ENCODE results near the gene ULK2.

The ULK2 gene

DNA sequence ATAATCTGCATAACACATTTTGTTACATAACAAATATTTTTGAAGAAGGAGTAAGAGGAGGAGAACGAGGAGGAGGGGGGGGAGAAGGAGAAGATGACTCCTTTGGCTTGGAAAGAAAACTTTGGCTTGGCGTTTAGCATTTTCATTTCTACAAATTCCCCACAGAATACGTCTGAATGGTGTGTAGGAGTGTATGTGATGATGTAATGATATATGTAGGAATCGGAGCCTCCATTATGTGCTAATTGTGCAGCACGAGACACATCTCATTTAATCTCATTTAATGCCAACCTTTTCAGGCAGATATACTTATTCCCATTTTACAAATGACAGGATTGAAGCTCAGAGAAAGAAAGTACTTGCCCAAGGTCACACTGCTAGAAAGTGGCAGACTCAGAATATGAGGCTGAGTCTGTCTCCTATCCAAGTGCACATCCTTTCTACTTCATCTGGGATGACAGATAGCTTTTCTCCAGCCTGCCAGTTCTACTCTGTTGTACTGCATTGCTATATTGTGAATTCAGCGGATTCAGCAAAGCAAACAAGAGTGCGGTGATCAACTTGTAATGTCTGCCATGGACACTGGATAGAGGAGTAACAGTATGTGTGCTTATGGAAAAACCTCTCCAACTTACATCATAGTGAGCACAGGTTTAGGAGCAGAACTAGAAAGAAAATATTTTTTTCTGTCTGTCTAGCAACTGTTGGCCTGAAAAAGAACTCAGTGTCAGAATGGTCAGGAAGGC is 140.9 kb downstream of the ULK2 start:
- no peak for DNase-seq (ENCODE audit: low read depth)
- no peak overlapping the region for H3K4me3 ChIP-seq (ENCODE audit: low read depth, low read length)
- TF ChIP-seq CTCF (IDR thresholded peaks at IDR 0.05; ENCODE audit: low read depth, low read length, missing control alignments), result no peak

GRCh38 chr17:19725486-19725885 is 142.2 kb downstream of the ULK2 start:
- no peak for DNase-seq (ENCODE audit: low read depth)
- TF ChIP-seq CTCF (IDR thresholded peaks at IDR 0.05; ENCODE audit: low read depth, low read length, missing control alignments), result no peak

GRCh38 chr17:19724501-19725420 is 143.0 kb downstream of the ULK2 start:
- peak overlapping the region; percentile 20 for H3K4me3 ChIP-seq (ENCODE audit: low read depth, low read length)
- no peak for DNase-seq (ENCODE audit: low read depth)
- no peak for TF ChIP-seq CTCF (IDR thresholded peaks at IDR 0.05; ENCODE audit: low read depth, low read length, missing control alignments)

More at GRCh38 chr17:19725486-19725885, 142.2 kb downstream of the ULK2 start:
- no peak overlapping the region for H3K4me3 ChIP-seq (ENCODE audit: low read depth, low read length)

GRCh38 chr17:19723964-19724363 is 143.8 kb downstream of the ULK2 start:
- DNase-seq (ENCODE audit: low read depth), result no peak
- no peak for TF ChIP-seq CTCF (IDR thresholded peaks at IDR 0.05; ENCODE audit: low read depth, low read length, missing control alignments)
- no peak overlapping the region for H3K4me3 ChIP-seq (ENCODE audit: low read depth, low read length)

Data from GM12864 (cell line).